HUES6 (cell line): ENCODE data around the gene RNF125.

Source experiments
- H3K27ac ChIP-seq: 2 replicates; pipeline ENCODE4 v1.7.0; 2013; ENCODE audit warnings: low read depth, mild to moderate bottlenecking, low read length, inconsistent platforms
- H3K27me3 ChIP-seq: 2 replicates; pipeline ENCODE4 v1.6.1; 2013; ENCODE audit warnings: low read length; ENCODE audit not compliant: control insufficient read depth, insufficient read depth
- H3K36me3 ChIP-seq: 2 replicates; pipeline ENCODE4 v1.6.1; 2013; ENCODE audit warnings: low read length; ENCODE audit not compliant: control insufficient read depth, insufficient read depth
- H3K4me1 ChIP-seq: 2 replicates; pipeline ENCODE4 v1.6.1; 2013; ENCODE audit warnings: low read length; ENCODE audit not compliant: control insufficient read depth, insufficient read depth
- H3K4me3 ChIP-seq: 2 replicates; pipeline ENCODE4 v1.5.1; 2013; ENCODE audit warnings: low read depth, low read length
- H3K9ac ChIP-seq: one replicate; pipeline ENCODE4 v1.6.1; 2013; ENCODE audit warnings: mild to moderate bottlenecking, low read length
- H3K9me3 ChIP-seq: 2 replicates; pipeline ENCODE4 v1.6.1; 2013; ENCODE audit warnings: low read depth, low read length; ENCODE audit not compliant: control insufficient read depth, insufficient read depth

RNF125 gene

DNA sequence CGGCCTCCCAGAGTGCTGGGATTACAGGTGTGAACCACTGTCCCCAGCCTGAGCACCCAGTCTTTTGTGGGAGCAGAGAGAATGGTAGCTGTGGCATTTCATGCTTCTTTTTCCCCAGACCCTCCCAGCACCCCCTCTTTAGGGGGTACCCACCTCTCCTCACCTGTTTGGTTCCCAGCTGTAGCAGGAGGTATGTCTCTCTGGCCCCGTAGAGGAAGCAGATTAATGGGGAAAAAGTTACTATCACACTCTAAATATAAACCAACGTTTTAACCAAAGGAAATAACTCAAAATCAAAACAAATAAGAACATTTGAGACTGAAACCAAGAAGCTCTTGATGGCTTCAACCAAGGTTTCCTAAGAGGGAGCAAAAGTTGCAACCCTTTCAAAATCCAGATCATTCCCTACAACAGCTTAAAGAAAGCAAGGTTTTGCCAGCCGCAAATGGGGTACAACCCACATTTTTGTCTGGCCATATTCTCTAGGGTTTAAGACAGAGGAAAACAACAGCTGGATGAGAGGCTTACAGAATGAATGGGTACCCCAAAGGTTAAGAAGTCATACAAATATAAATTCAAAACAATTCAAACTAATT, 8.0 kb downstream of the RNF125 start:
- Histone ChIP-seq H3K36me3 (no peaks in the 10 kb centered on the region), H3K4me3 (no peak overlapping the region), H3K9ac (no peak overlapping the region), H3K4me1 (peaks cover 11% of the 10 kb centered on the region; the same call in 1 of the 2 replicates), H3K27ac (no peak overlapping the region), H3K9me3 (no peaks in the 10 kb centered on the region), H3K27me3 (no peaks in the 10 kb centered on the region)

DNA sequence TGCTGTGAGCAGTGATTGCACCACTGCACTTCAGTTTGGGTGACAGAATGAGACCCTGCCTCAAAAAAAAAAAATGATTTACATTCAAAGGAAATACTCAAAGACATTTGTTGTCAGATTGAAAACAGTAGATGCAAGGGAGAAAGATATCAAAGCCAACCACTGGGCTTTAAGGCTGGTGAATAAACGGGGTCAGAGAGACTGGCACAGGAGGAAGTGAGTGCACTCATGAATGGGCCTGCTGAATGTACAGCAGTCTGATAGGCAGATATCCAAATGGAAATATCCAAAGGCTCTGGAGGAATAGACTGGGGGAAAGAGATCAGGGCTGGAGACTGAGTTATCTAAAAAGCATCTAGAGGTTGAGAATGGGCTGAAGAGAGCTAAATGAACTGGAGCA, 10.9 kb downstream of the RNF125 start:
- no peaks in the 10 kb centered on the region for H3K27me3 ChIP-seq
- no peak overlapping the region for H3K9ac ChIP-seq
- H3K27ac ChIP-seq: no peak overlapping the region
- H3K4me3 ChIP-seq: no peak overlapping the region
- H3K36me3 ChIP-seq: peaks cover 2% of the 10 kb centered on the region; the same call in 1 of the 2 replicates
- 0 out of 2 replicates have a peak, but pooled peaks cover 3% of the 10 kb centered on the region for H3K4me1 ChIP-seq
- H3K9me3 ChIP-seq: no peaks in the 10 kb centered on the region

DNA sequence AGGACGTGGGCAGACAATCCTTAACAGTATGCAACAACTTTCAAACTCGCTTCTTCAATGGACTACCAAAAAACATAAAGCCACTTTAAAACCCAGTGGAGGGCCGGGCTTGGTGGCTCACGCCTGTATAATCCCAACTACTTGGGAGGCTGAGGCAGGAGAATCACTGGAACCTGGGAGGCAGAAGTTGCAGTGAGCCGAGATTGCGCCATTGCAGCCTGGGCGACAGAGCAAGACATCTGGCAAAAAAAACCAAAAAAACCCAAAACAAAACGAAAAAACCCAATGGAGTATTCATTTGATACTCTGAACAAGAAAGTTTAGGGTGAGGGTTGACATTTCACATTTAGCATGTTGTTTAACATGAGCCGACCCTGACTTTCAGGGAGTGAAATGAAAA, 14.0 kb downstream of the RNF125 start:
- no peaks in the 10 kb centered on the region for H3K27me3 ChIP-seq
- no peak overlapping the region for H3K27ac ChIP-seq
- no peak overlapping the region for H3K9ac ChIP-seq
- H3K36me3 ChIP-seq: peaks cover 9% of the 10 kb centered on the region
- no peaks in the 10 kb centered on the region for H3K4me1 ChIP-seq
- no peak overlapping the region for H3K4me3 ChIP-seq
- no peaks in the 10 kb centered on the region for H3K9me3 ChIP-seq

DNA sequence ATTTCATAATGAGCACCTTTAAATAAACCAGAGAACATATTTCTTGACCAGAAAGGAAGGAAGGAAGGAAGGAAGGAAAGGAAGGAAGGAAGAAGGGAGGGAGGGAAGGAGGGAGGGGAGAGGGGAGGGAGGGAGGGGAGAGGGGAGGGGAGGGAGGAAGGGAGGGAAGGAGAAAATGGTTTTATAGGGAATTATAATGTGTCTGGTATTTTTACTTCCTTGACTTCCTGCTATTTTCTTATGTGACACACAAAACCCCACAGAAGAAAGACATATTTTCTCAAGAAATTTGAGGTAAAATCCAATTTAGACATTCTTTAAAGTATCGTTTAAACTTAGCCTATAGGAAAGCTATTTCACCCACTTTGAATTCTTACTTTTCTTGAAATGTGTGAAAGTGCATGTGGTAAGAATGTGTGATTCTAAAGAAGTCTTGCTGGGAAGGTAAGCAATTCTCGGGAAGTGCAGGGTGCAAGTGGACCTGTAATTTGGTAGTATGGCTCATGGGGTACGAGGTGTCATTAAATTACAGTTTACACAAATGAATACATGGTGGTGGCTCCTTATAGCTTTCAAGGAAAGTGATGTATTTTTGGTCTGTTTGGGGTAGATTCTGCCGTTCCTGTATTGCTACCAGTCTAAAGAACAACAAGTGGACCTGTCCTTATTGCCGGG, 18.0 kb downstream of the RNF125 start:
- Histone ChIP-seq H3K27me3 (no peaks in the 10 kb centered on the region), H3K36me3 (peaks cover 25% of the 10 kb centered on the region), H3K9me3 (no peaks in the 10 kb centered on the region), H3K27ac (no peak overlapping the region), H3K4me1 (no peaks in the 10 kb centered on the region), H3K4me3 (no peak overlapping the region), H3K9ac (no peak overlapping the region)

DNA sequence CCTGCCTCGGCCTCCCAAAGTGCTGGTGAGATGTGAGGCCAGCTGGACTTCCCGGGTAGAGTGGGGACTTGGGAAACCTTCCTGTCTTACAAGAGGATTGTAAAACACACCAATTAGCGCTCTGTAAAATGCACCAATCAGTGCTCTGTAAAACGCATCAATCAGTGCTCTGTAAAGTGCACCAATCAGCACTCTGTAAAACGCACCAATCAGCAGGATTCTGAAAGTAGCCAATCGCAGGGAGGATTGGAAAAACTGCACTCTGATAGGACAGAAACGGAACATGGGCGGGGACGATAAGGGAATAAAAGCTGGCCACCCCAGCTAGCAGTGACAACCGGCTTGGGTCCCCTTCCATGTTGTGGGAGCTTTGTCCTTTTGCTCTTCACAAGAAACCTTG, 19.0 kb downstream of the RNF125 start:
- H3K9ac ChIP-seq: no peak overlapping the region
- H3K4me1 ChIP-seq: no peaks in the 10 kb centered on the region
- no peaks in the 10 kb centered on the region for H3K27me3 ChIP-seq
- H3K9me3 ChIP-seq: no peaks in the 10 kb centered on the region
- H3K27ac ChIP-seq: no peak overlapping the region
- peaks cover 27% of the 10 kb centered on the region for H3K36me3 ChIP-seq
- no peak overlapping the region for H3K4me3 ChIP-seq

DNA sequence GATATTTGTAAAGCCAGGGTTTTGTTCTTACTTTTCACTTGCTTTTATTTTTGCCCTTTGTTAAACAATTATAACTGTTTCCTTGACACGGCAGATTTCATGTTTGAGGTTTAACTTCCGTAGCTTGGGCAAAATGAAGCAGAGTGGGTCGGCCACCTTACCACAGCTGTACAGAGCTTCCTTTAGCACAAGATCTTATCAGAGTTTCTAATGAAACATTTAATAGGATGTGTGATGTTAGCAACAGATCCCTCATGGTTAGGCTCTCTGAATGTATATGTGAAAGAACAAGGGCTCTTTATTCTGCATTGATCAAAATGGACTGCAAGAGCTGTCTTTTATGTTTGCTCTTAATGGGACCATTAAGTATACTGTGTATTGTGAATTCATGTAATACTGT, 22.3 kb downstream of the RNF125 start:
- no peaks in the 10 kb centered on the region for H3K9me3 ChIP-seq
- peaks cover 34% of the 10 kb centered on the region for H3K36me3 ChIP-seq
- no peak overlapping the region for H3K27ac ChIP-seq
- no peak overlapping the region for H3K9ac ChIP-seq
- no peaks in the 10 kb centered on the region for H3K27me3 ChIP-seq
- H3K4me3 ChIP-seq: no peak overlapping the region
- no peaks in the 10 kb centered on the region for H3K4me1 ChIP-seq

DNA sequence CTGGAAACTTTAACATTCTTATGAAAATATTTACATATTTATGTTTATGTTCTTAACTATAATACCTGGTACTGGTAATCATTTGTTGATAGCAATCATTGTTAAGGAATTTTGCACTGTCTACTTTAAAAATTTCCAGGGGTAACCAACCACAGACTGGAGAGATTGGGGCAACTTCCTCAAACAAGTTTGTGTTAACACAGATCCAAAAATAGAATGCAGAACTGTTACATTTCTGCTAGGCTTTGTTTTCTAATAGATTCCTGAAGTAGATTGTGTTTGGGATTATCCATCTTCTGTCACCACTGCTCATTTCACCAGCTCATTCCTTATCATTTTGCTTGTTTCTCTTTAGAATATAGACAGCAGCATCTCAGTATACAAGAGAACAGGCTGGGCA, 23.7 kb downstream of the RNF125 start:
- no peak overlapping the region for H3K27ac ChIP-seq
- no peaks in the 10 kb centered on the region for H3K9me3 ChIP-seq
- no peak overlapping the region for H3K4me3 ChIP-seq
- no peaks in the 10 kb centered on the region for H3K4me1 ChIP-seq
- H3K27me3 ChIP-seq: no peaks in the 10 kb centered on the region
- peaks cover 39% of the 10 kb centered on the region for H3K36me3 ChIP-seq
- H3K9ac ChIP-seq: no peak overlapping the region

DNA sequence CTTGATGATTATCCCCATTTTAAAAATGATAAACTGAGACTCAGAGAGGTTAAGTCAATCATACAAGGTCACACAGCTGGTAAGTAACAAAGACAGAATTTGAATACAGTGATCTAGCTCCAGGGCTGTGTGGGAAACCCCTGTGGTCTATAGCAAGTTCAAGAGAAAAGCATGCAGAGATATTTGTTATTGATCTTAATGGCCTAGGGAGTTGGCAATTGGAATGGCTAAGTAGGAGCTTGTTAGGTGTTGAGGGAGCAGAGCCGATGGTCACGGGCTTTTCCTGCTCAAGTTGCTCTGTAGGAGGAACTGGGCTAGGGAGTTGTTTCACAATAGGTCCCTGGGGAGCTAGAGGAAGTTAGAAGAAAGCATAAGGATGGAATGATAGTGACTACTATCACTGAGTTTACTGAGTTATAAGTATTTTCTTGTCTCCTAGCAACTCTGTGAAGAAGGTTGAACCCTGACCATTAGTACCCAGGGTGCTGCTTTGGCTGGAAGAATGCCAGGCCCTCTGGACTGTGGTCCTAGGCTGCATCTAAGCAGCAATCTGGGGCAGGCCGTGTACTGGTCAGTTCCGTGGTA, 30.0 kb downstream of the RNF125 start:
- Histone ChIP-seq H3K27ac (no peak overlapping the region), H3K4me3 (no peak overlapping the region), H3K27me3 (no peaks in the 10 kb centered on the region), H3K9ac (no peak overlapping the region), H3K36me3 (peaks cover 18% of the 10 kb centered on the region), H3K9me3 (no peaks in the 10 kb centered on the region), H3K4me1 (no peaks in the 10 kb centered on the region; the same call in 1 of the 2 replicates)

DNA sequence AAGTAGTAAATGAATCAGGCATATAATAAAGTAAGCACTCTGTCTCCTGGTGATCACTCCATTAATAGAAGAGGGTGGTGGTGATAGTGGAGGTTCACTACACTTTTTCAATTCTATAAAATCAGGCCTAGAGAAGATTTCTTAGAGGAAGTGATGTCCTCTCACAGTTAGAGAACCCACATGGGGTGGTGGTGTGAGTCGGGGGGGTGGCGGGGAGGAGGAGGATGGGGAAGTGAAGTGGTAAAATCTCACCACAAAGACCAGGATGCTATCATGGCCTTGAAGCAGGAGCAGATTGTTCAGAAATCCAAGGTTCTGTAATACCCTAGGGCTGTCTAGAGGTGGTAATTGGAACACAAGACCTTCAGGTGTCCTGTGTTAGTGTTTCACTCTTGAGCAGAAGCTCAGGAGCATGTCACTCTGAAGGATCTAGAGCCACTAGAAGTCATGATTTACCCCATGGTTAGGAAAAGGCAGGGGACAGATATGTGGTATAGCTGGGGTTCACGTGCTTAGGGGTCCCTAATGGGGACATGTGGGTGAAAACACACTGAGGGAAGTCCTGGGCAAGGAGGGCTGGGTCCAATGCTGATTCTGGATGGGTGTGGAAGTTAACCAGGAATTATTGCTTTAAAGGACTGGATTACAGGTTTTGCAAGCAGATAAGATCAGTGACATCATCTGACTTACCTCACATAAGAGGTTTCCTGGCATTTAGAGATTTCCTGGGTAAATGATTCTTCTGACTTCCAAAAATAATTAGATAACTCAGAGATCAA, 31.0 kb downstream of the RNF125 start:
- Histone ChIP-seq H3K4me3 (no peak overlapping the region), H3K36me3 (peaks cover 17% of the 10 kb centered on the region), H3K27me3 (no peaks in the 10 kb centered on the region), H3K27ac (no peak overlapping the region), H3K4me1 (no peaks in the 10 kb centered on the region; the same call in 1 of the 2 replicates), H3K9me3 (no peaks in the 10 kb centered on the region), H3K9ac (no peak overlapping the region)

DNA sequence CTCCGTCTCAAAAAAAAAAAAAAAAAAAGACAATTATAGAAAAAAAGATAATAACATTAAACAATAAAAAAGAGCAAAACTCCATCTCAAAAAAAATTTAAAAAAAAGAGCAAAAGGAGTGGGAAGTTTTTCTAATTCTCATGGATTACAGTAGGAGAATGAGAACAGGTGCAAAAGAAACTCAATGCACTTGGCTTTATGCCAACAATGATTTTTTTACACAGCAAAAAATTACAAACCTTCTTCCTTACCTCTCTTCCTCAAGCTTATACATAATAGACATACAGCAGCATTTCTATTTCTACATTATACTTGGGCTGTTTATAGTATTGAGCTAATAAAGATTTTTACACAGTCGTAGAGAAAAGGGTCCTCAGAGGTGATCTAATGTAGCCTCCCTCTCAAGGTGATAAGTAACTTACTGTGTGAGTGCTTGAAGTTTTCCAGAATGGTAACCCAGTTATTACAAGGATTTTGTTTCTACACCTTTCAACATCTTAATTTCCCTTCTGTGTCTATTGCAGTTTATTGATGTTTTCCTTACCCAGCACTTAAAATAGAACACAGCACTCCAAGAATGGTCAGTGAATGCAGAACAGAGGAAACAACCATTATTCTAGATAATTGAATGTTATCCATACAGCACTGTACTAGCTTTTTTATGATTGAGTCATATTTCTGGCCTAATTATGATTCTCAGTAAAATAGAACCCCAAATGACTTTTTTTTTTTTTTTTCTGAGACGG, 38.2 kb downstream of the RNF125 start:
- Histone ChIP-seq H3K9me3 (no peaks in the 10 kb centered on the region), H3K27me3 (no peaks in the 10 kb centered on the region), H3K9ac (no peak overlapping the region), H3K36me3 (0 out of 2 replicates have a peak, but pooled peaks cover 3% of the 10 kb centered on the region), H3K4me3 (no peak overlapping the region), H3K27ac (no peak overlapping the region), H3K4me1 (peaks cover 8% of the 10 kb centered on the region; the same call in 1 of the 2 replicates)
